Glomerular endothelial cell (primary cell): ENCODE measurements around the gene FRMD1. TPM values are rescaled to one million over a fixed set of nuclear protein-coding genes. Genes with fewer than 3 reads are reported as not detected.
A peak's percentile ranks its signal among the peaks of the same experiment; 100 is the strongest.

Experiments used
- DNase-seq: peaks from one replicate; pipeline ENCODE4 v3.0.0-alpha.2; 2011; ENCODE audit warnings: low read depth, low spot score; ENCODE audit errors: extremely low read depth
- total RNA-seq: library from RNA; depleted of rRNA; stranded (reverse); fragments of >200 nt; gene quantifications from 2 replicates; pipeline ENCODE4 v1.2.3, GENCODE V29; 2015

Gene FRMD1
- total RNA-seq, 1 donor from 2014 or later, result not detected

DNA sequence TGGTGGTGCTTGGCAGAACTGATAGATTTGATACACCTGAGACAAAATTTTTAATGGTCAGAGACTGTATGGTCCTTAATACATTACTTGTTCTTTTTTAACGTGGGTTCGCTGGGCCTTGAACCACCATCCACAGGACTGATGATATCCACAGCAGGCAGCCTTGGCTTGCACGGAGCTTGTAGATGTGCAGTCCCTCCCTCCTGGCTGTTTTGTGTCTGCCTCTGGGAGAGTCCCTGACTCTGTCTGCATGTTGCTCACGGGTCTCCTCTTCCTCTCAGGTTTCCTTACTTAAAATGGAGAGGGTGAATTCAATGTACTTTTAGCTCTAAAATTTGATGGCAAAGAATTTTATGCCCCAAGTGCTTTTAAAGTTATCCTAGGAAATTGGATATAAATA, 64.0 kb downstream of the FRMD1 start:
- DNase-seq, result no peak

DNA sequence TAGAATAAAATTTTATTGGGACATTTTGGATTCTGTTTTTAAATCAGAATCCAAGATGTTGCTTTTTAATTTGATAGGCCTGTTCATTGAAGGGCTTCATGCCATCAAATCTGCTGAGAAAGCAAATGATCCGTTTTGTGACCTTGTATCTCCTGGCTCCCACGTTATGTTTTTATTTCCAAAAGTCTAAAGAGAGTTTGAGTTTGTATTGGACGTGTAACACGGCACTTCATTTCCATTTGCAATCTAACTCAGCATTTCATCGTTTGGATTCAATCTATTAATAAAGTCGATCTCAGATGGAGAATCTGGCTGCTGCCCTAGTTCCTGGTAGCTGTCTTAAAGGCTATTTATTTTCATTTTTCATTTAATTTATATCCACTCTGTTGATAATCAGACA, 64.6 kb downstream of the FRMD1 start:
- DNase-seq, result no peak

DNA sequence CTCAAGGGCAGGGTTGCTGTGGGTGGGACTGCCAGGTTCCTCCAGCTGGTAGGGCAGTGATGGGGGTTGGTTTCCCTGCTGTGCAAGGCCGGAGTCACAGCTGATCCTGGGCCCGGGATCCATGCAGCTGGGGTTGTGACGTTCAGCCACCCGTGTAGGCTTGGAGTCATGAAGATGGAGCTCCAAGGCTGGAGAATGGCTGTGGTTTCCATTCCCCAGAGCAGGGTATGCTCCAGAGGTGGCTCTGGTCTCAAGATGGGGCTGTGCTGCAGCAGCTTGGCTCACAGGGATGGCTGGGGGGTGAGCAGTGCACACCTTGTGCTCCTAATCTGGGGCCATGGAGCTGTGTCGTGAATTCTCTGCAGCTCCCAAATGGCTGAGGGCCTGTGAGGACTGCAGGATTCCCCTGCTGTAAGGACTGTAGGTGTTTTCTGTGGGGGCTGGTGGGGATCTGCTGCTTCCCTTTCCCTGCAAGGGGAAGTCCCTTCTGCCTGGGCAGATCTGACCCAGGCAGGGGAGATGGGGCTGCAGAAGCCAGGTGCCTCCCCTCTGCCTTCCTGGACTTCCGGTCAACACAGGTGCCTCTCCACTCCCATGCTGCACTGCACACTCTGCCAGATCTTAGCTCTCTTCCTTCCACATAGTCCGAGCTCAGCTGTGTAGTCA, 65.6 kb downstream of the FRMD1 start:
- no peak for DNase-seq

GRCh38 chr6:168012431-168013249, 66.4 kb downstream of the FRMD1 start:
- DNase-seq, result no peak

DNA sequence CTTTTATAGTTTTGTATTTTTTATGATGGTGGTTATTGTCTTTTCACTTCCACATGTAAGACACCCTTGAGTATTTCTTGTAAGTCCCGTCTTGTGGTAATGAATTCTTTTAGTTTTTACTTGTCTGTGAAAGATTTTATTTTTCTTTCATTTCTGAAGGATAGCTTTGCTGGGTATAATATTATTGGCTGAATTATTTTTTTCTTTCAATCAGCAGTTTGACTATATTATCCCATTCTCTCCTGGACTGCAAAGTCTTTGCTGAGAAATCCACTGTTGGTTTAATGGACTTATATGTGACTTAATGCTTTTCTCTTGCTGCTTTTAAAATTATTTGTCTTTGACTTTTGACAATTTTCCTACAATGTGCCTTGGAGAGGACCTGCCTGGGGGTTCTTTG, 67.7 kb downstream of the FRMD1 start:
- DNase-seq, result no peak

GRCh38 chr6:168009331-168009730, 69.7 kb downstream of the FRMD1 start:
- no peak for DNase-seq

- DNase-seq, result peak; percentile 60
These were observed 71.2 kb downstream of the FRMD1 start for GRCh38 chr6:168007592-168008338.

- DNase-seq, result no peak
These were observed 73.2 kb downstream of the FRMD1 start for GRCh38 chr6:168005796-168006195.

DNA sequence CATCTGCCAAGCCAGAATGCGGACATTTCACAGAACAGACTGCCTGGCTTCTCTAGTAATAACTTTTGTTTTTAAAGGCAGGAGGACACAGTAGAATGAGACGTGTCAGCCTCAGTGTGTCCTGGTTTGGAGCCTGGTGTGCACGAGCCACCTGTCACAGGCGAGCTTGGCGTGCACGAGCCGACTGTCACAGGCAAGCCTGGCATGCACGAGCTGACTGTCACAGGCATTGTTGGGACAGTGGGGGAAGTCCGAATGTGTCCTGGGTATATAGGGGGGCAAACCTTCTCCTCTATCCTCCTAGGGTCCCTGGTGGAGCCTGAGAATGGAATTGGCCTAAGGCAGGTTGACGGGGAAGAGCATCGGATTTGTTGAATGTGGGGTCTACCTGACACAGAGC, 74.1 kb downstream of the FRMD1 start:
- no peak for DNase-seq

DNA sequence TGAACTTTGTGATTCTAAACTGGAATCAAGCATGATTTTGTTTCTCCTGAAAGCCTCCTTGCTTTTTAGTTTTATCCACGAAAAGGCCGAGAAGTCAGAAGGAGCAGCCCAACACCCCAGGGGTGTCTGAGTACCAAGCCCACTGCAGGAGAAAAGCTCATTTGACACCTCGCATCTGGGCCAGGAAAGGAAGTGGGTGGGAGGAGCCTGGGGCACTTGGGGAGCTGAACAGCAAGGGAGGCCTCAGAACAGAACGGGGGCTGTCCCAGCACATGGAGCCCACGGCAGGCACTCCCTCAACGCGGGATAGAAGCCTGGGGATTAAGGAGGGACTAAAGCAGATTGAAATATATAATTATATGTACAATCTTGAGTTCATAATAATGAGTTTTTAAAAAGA, 75.0 kb downstream of the FRMD1 start:
- no peak for DNase-seq

Other genes starting within 250 kb of the FRMD1 start
- gene KIF25, start 81.5 kb downstream of the FRMD1 start, total RNA-seq, result not detected in 2 replicates
- gene DACT2, start 240.6 kb upstream of the FRMD1 start, total RNA-seq, result not detected in 2 replicates